Measurements from ENCODE around the gene LRRC4C.
"Not testable (repeated sequence)": the region's sequence is repeated elsewhere in the genome, so short reads cannot be mapped to it uniquely, and the experiment has no call there.

LRRC4C gene

GRCh38 chr11:40688369-40688768 is 771.1 kb downstream of the LRRC4C start:
- no peak for DNase-seq (ENCODE audit: low spot score)

- no peak for DNase-seq (ENCODE audit: low spot score)
Measured at GRCh38 chr11:40686765-40687164, 772.7 kb downstream of the LRRC4C start.

GRCh38 chr11:40683010-40683409 is 776.4 kb downstream of the LRRC4C start:
- DNase-seq (ENCODE audit: low spot score) = no peak

- no peak for DNase-seq (ENCODE audit: low spot score)
Measured at GRCh38 chr11:40679276-40679675, 780.2 kb downstream of the LRRC4C start.

GRCh38 chr11:40647295-40647694 is 812.2 kb downstream of the LRRC4C start:
- DNase-seq (ENCODE audit: low spot score) = no peak

GRCh38 chr11:40642284-40642683 is 817.2 kb downstream of the LRRC4C start:
- no peak for DNase-seq (ENCODE audit: low spot score)

GRCh38 chr11:40619654-40620053 is 839.8 kb downstream of the LRRC4C start:
- no peak for DNase-seq (ENCODE audit: low spot score)

GRCh38 chr11:40606800-40607199 is 852.7 kb downstream of the LRRC4C start:
- DNase-seq (ENCODE audit: low spot score) = no peak

- DNase-seq (ENCODE audit: low spot score) = no peak
Measured at GRCh38 chr11:40602866-40603552, 856.4 kb downstream of the LRRC4C start.

GRCh38 chr11:40597546-40598113 is 861.8 kb downstream of the LRRC4C start:
- no peak for DNase-seq (ENCODE audit: low spot score)

- DNase-seq (ENCODE audit: low spot score) = no peak
Measured at GRCh38 chr11:40573254-40573891, 886.1 kb downstream of the LRRC4C start.

- no peak for DNase-seq (ENCODE audit: low spot score)
Measured at GRCh38 chr11:40569947-40570531, 889.4 kb downstream of the LRRC4C start.

- DNase-seq (ENCODE audit: low spot score) = no peak
Measured at GRCh38 chr11:40567392-40567791, 892.1 kb downstream of the LRRC4C start.

- DNase-seq (ENCODE audit: low spot score) = no peak
Measured at GRCh38 chr11:40544162-40544561, 915.3 kb downstream of the LRRC4C start.

- no peak for DNase-seq (ENCODE audit: low spot score)
Measured at GRCh38 chr11:40542821-40543220, 916.6 kb downstream of the LRRC4C start.

- DNase-seq (ENCODE audit: low spot score) = no peak
Measured at GRCh38 chr11:40537734-40538133, 921.7 kb downstream of the LRRC4C start.

- DNase-seq (ENCODE audit: low spot score) = not testable (repeated sequence)
Measured at GRCh38 chr11:40522080-40522479, 937.4 kb downstream of the LRRC4C start.

GRCh38 chr11:40517122-40517521 is 942.3 kb downstream of the LRRC4C start:
- no peak for DNase-seq (ENCODE audit: low spot score)

- no peak for DNase-seq (ENCODE audit: low spot score)
Measured at GRCh38 chr11:40514124-40514523, 945.3 kb downstream of the LRRC4C start.

- DNase-seq (ENCODE audit: low spot score) = no peak
Measured at GRCh38 chr11:40513281-40513680, 946.2 kb downstream of the LRRC4C start.

GRCh38 chr11:40508303-40508702 is 951.1 kb downstream of the LRRC4C start:
- no peak for DNase-seq (ENCODE audit: low spot score)

- no peak for DNase-seq (ENCODE audit: low spot score)
Measured at GRCh38 chr11:40506226-40506625, 953.2 kb downstream of the LRRC4C start.

GRCh38 chr11:40491341-40491740 is 968.1 kb downstream of the LRRC4C start:
- no peak for DNase-seq (ENCODE audit: low spot score)

All from CD4-positive, alpha-beta T cell treated with Interleukin-6 at 100 ng/mL for 8 hours (primary cell).